HG02885 (cell line): ENCODE results near the gene GRID1.
A peak's percentile ranks its signal among the peaks of the same experiment; 100 is the strongest.

Experiments used
- ATAC-seq: cut with Tn5 transposase; IDR thresholded peaks from one replicate; pipeline ENCODE4 v1.9.1; 2021; ENCODE audit warnings: mild to moderate bottlenecking; ENCODE audit not compliant: unreplicated experiment, poor library complexity

GRID1 gene

GRCh38 chr10:86001521-86001920, 365.1 kb downstream of the GRID1 start:
- ATAC-seq, result no peak

GRCh38 chr10:85997544-85997943, 369.1 kb downstream of the GRID1 start:
- no peak for ATAC-seq

GRCh38 chr10:85995791-85996190, 370.8 kb downstream of the GRID1 start:
- ATAC-seq, result no peak

DNA sequence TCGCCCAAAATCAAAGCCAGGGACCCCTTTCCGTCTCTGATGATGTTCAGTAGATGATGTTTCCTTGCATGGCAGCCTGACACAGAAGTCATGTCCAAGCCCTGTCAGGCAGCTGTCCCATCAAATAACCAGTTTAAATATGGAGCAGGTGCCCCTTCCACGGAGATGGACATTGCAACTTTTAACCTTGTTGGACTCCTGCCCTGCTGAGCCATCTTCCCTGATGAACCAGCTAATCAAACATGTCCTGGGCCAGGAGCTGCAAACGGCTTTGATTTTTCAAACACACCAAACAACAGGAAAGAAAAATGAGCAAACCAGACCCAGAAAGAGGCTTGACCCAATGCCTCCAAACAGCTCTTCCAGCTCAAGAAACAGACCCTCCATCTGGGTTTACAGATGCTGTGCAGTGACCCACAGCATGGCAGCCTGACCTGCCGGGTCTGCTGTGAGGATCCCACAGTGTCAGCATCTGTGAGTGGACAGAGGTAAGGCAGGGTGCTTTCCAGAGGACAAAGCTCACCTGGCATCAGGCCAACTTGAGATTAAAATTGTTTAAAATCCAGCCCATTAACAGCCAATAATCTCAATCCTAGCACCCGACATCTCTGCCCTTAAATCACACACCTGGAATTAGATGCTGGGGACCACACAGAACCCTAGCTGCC, 372.6 kb downstream of the GRID1 start:
- ATAC-seq, result no peak

GRCh38 chr10:85993140-85993539, 373.5 kb downstream of the GRID1 start:
- ATAC-seq, result no peak

DNA sequence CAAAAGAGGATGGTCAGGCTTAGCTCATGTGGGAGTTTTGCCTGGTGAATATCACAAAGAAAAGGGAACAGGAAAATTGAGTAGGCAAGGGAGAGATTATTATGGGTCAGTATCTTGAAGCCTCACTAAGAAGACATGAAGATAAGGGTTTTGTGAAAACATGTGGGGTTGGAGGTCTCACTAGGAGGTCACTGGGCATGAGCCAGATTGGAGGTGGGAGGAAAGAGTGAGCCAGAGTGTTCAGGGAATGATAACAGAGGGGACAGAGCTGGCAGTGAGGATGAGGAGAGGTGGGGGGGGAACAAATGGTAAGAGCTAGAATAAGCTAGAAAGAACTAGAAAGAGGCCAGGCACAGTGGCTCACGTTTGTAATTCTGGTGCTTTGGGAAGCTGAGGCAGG, 374.3 kb downstream of the GRID1 start:
- no peak for ATAC-seq

DNA sequence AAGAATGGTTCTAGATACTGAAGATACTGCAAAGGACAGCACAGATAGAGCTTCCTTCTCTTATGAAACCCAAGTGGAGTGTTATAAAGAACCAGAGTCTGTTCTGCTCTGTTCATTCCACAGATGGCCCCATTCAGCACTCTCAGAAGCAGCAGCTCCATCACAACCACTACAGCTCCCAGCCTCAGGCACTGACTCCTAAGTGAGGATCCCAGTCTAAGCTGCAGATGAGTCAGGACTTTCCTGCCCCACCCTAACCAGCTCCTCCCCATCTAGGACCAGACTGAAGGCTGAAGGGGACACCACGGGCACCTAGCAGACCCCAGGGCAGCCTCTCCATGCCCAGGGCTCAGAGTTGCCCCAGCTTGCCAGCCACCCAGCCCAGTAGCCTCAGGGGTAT, 379.8 kb downstream of the GRID1 start:
- ATAC-seq, result no peak

DNA sequence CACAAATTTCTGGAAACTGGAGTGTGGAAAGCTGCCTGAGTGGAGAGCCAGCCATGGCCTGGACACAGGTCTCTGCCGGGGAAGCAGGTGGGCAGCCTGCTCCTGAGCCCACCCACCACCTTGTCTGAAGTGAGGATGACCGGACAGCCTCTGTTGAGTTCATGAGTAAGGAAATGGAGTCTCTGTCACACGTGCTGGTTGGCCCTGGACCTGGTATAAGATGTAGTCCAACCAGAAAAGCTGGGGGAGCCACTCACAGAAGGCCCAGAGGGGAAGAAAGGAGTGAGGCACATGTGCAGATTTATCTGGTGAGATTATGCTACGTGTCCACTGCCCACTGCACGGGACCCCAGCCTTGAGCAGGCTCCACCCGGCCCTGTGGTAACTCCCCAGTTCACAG, 383.5 kb downstream of the GRID1 start:
- no peak for ATAC-seq

GRCh38 chr10:85979598-85979997, 387.0 kb downstream of the GRID1 start:
- no peak for ATAC-seq

DNA sequence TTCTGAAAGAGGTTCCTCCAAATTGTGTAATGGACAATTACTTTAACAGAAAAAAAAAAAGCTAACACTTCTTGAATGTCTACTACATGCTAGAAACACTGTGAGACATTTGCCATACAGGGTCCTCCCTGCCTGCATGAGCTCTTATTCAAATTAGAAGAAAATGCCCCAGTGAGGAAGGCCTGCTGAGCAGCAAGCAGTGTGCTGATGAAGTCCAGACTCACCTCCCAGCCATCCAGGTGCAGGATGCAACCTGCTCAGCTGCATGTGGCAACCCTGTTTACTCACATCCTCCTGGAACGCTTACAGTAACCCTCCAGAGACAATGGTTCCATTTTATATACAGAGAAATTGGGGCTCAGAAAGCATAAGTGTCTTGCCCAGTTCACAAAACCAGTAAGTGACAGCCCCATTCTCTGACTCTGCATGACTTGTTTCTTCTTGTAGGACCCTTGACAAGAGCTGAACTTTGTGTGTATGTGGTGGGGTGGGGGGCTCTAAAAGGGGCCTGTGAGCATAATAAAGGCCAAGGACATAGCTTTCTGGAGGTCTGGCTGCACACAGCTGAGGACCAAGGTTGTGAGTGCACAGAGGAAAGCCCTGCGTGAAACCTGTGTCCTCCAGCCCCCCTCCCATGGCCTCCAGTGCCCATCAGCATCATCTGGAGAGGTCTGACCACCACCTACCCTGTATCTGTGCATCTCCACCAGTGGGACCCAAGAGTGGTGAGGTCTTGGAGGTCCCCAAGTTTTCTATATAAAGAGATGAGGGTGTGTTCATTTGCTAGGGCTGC, 387.8 kb downstream of the GRID1 start:
- ATAC-seq, result no peak

GRCh38 chr10:85977642-85978041, 389.0 kb downstream of the GRID1 start:
- no peak for ATAC-seq

- ATAC-seq, result no peak
Observed at GRCh38 chr10:85976267-85976793, 390.3 kb downstream of the GRID1 start.

GRCh38 chr10:85971494-85971893, 395.1 kb downstream of the GRID1 start:
- ATAC-seq, result no peak

DNA sequence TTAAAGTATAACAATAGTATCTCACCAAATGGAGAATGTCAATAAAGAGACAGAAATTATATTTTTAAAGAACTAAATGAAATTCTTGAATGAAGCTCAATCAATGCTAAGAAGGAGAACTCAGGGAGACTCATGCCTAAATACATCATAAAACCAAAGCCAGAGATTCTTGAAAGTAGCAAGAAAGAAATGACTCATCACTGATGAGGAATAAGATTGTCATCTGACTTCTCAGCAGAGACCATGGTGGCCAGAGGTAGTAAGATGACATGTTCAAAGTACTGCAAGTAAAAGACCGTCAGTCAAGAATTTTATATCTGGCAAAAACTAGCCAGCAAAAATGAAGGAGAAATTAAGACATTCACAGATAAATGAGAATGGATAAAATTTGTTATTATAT, 399.0 kb downstream of the GRID1 start:
- ATAC-seq, result no peak

- ATAC-seq, result no peak
Observed at GRCh38 chr10:85961479-85962067, 405.0 kb downstream of the GRID1 start.

DNA sequence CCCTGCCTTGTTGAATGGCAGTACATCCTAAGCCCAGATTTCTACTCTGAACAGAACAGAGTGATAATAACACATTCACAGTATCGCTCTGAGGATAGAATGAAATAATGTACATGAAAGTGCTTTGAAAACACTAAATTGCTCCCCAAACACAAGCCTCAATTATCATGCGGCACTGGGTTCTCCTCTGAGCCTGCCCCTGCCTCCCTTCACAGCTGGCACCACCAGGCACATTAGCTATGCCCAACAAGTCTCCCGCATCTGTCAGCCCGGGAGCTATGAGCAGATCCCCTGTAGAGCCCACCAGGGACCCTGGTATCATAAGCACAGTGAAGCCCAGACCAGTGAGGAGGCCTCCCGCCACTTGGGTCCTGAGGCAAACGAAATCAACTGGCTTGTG, 405.5 kb downstream of the GRID1 start:
- ATAC-seq, result no peak

- no peak for ATAC-seq
Observed at GRCh38 chr10:85959239-85959638, 407.4 kb downstream of the GRID1 start.

- no peak for ATAC-seq
Observed at GRCh38 chr10:85950921-85951320, 415.7 kb downstream of the GRID1 start.

DNA sequence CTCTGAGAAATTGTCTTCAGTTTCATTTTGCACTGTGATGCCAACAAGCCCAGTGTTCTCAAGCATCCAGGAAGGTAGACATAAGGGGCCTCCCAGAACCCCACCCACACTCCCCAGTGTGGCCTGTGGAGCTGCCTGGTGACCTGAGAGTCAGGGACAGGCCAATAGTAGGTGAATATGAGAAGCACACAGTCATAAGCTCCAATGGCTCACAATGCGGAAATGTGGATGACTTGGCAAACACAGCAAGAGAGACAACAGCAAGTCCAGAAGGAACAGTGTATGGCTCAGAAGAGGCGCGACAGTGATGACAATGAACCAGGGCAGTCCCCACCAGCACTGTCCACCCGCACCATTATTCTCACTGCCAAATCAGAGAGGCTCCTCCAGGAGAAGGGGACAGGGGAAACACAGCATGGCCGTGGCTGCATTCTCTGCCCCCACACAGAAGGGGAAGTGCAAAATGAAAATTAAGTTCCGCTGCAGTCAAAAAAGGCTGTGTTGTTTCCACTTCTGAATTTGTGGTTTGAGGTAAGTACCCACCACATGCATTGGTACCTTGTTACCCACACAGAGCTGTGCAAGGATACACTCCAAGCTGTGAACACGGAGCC, 419.8 kb downstream of the GRID1 start:
- ATAC-seq, result peak; percentile 85

DNA sequence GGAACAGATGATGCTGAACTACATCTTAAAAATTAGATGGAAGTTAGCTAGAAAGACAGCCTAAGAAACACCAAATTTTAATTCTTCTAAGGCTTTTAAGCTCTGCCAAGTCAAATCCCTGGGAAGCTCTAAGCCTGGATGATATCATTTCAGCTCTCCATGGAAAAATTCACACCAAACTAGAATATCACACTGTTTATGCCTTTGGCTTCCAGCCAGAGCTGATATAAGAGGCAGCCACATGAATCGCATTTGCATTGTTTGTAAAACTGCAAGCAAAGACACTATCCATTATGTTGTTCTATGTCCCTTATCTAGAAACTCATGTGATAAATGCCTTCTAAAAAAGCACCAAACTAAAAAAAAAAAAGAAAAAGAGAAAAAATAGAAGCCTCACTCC, 430.4 kb downstream of the GRID1 start:
- no peak for ATAC-seq

DNA sequence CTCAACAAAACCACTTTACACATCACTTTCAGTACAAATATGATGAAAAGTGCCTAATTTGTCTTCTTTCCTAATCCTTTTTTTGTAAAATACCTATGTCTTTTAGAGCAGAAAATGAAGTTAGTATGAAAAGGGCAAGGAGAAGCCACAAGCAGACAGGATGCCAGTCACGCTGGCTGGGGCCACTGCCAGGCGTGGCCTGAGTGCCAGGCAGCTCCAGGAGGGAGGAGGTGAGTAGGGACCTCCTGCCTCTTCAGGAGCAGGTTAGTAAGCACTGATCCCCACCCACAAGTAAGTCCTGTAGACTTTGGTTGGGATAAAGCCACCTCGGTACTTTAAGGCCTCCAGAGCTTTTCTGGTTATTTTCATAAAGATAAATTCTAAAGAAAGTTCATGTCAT, 432.0 kb downstream of the GRID1 start:
- no peak for ATAC-seq
